HepG2 (cell line): ENCODE measurements around the gene ERMARD. TPM values are rescaled to one million over a fixed set of nuclear protein-coding genes. Genes with fewer than 3 reads are reported as not detected.
A peak's percentile ranks its signal among the peaks of the same experiment; 100 is the strongest.

Experiments used
- BCL6 ChIP-seq: IDR thresholded peaks from 2 replicates; pipeline ENCODE4 v1.6.1; 2016; ENCODE audit warnings: missing genetic modification reagents, missing compliant biosample characterization
- HIVEP1 ChIP-seq: sonication (generic); formaldehyde crosslinking; IDR thresholded peaks from 2 replicates; pipeline ENCODE4 v1.4.0; 2020; ENCODE audit warnings: mild to moderate bottlenecking, missing genetic modification reagents
- HMG20B ChIP-seq: conservative IDR thresholded peaks from 2 replicates; pipeline ENCODE4 v1.6.1; 2016; ENCODE audit warnings: missing genetic modification reagents, missing compliant biosample characterization
- KDM5A ChIP-seq: fragments of 200-600 bp; sonication (generic); IDR thresholded peaks from 2 replicates; pipeline ENCODE4 v1.7.0; 2018; ENCODE audit warnings: antibody characterized with exemption, mild to moderate bottlenecking, low read length, borderline replicate concordance
- ZFX ChIP-seq: sonication (generic); formaldehyde crosslinking; IDR thresholded peaks from 2 replicates; pipeline ENCODE4 v1.4.0; 2020; ENCODE audit warnings: mild to moderate bottlenecking, low read depth, missing genetic modification reagents, moderate library complexity
- ZNF263 ChIP-seq: sonication (generic); formaldehyde crosslinking; IDR thresholded peaks from 2 replicates; pipeline ENCODE4 v1.4.0; 2020; ENCODE audit warnings: missing genetic modification reagents
- ZNF292 ChIP-seq: sonication (generic); formaldehyde crosslinking; IDR thresholded peaks from 2 replicates; pipeline ENCODE4 v1.8.1; 2022; ENCODE audit warnings: mild to moderate bottlenecking, low read depth, missing genetic modification reagents, borderline replicate concordance
- ZNF562 ChIP-seq: sonication (generic); formaldehyde crosslinking; IDR thresholded peaks from 2 replicates; pipeline ENCODE4 v1.8.0; 2022; ENCODE audit warnings: missing genetic modification reagents, borderline replicate concordance
- ZNF879 ChIP-seq: sonication (generic); formaldehyde crosslinking; IDR thresholded peaks from 2 replicates; pipeline ENCODE4 v1.8.1; 2023; ENCODE audit warnings: missing genetic modification reagents
- polyA plus RNA-seq, 8 experiments: library from polyadenylated mRNA; depleted of rRNA in 3 of 8; stranded (reverse) in 7 of 8; unstranded in 1 of 8; fragments of >200 nt; fragmentation: Illumina TruSeq in 4 of 8; extraction: Trizol in 4 of 8; gene quantifications; 2 replicates each; pipeline versions ENCODE4 v1.2.1 to v1.2.3, GENCODE V29; 2011 to 2016; ENCODE audit warnings: low read depth in 4 of 8, missing spikeins in 1 of 8, mixed read lengths in 1 of 8; ENCODE audit not compliant: insufficient read depth in 1 of 8
- total RNA-seq, 5 experiments: library from RNA; depleted of rRNA; stranded (reverse); fragments of >200 nt; fragmentation: Illumina TruSeq; extraction: Trizol; gene quantifications; 2 replicates each; pipeline ENCODE4 v1.2.3, GENCODE V29; 2016; ENCODE audit warnings: low read depth in 1 of 5
- TF ChIP-seq, protein P1 (sequence below): IDR thresholded peaks from 2 replicates; pipeline ENCODE4 v1.6.1; 2016; ENCODE audit warnings: missing biosample characterization, missing genetic modification reagents, low read depth
- TF ChIP-seq, protein P2 (sequence below): sonication (generic); formaldehyde crosslinking; IDR thresholded peaks from 2 replicates; pipeline ENCODE4 v1.4.0; 2020; ENCODE audit warnings: missing genetic modification reagents, borderline replicate concordance
- TF ChIP-seq, protein P3 (sequence below): IDR thresholded peaks from 2 replicates; pipeline ENCODE4 v1.6.1; 2012; ENCODE audit warnings: inconsistent platforms
- TF ChIP-seq, protein P4 (sequence below): sonication (generic); formaldehyde crosslinking; IDR thresholded peaks from 2 replicates; pipeline ENCODE4 v1.4.0; 2020; ENCODE audit warnings: missing genetic modification reagents
- TF ChIP-seq, protein P5 (sequence below): sonication (generic); formaldehyde crosslinking; IDR thresholded peaks from 2 replicates; pipeline ENCODE4 v1.4.0; 2020; ENCODE audit warnings: missing genetic modification reagents
- TF ChIP-seq, protein P6 (sequence below): IDR thresholded peaks from 2 replicates; pipeline ENCODE4 v1.6.1; 2012; ENCODE audit warnings: low read depth, low read length, improper control_type of control experiment
- TF ChIP-seq, protein P7 (sequence below): sonication (generic); formaldehyde crosslinking; IDR thresholded peaks from 2 replicates; pipeline ENCODE4 v1.5.0; 2020; ENCODE audit warnings: missing genetic modification reagents

Gene ERMARD
- total and polyA plus RNA-seq, 2 of the 13 experiments (the other 11 are each of a cell fraction or from before 2014, with no cell fraction given) = 8.8 to 10.7 TPM

DNA sequence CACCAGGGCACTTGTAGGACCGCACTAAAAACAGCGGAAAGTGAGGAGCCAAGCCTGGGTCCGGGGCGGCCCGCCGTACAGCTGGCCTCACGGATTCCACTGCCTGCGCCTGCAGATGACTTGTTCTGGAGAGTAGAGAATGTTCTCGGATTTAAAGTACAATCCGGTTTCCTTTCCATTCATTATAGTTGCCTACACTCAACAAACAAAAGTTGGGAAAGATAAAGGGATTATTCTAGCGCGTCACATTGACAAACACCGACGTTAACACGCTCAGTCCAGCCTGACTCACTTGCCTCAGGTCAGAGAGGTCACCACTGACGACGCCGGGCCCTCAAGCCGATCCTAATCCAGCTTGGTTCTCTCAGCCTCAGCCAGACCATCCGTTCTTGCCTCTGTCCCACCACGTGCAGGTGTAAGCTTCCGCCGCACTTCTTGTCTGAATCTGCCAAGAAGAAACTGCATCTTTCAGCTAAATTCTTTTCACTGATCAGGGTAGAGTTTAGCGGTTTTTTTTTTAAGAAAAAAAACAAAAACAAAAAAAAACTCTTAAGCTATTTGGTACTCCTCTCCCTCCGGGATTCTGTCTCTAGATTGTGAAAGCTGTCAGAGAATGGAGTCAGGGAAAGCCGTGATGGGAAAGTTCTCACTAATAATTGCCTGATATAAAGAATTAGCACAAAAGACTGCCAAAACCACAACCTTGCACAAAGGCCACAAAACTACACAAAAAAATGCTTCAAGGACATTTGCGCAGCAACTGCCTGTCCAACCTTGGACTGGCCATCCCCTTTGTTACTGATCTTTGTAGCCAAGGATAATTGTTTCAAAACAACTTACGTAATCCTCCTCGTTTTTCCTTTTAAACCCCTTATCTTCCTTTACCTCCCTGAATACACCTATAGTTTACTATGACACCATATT is 26.0 kb upstream of the ERMARD start (continued):
- TF ChIP-seq, protein P1, sequence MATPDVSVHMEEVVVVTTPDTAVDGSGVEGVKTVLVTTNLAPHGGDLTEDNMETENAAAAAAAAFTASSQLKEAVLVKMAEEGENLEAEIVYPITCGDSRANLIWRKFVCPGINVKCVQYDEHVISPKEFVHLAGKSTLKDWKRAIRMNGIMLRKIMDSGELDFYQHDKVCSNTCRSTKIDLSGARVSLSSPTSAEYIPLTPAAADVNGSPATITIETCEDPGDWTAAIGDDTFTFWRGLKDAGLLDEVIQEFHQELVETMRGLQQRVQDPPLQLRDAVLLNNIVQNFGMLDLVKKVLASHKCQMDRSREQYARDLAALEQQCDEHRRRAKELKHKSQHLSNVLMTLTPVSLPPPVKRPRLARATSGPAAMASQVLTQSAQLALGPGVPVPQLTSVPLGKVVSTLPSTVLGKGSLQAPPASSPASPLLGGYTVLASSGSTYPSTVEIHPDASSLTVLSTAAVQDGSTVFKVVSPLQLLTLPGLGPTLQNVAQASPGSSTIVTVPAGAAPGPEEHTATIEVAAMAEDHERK (CRISPR knock-in tag) = no peak
- TF ChIP-seq, protein P2, sequence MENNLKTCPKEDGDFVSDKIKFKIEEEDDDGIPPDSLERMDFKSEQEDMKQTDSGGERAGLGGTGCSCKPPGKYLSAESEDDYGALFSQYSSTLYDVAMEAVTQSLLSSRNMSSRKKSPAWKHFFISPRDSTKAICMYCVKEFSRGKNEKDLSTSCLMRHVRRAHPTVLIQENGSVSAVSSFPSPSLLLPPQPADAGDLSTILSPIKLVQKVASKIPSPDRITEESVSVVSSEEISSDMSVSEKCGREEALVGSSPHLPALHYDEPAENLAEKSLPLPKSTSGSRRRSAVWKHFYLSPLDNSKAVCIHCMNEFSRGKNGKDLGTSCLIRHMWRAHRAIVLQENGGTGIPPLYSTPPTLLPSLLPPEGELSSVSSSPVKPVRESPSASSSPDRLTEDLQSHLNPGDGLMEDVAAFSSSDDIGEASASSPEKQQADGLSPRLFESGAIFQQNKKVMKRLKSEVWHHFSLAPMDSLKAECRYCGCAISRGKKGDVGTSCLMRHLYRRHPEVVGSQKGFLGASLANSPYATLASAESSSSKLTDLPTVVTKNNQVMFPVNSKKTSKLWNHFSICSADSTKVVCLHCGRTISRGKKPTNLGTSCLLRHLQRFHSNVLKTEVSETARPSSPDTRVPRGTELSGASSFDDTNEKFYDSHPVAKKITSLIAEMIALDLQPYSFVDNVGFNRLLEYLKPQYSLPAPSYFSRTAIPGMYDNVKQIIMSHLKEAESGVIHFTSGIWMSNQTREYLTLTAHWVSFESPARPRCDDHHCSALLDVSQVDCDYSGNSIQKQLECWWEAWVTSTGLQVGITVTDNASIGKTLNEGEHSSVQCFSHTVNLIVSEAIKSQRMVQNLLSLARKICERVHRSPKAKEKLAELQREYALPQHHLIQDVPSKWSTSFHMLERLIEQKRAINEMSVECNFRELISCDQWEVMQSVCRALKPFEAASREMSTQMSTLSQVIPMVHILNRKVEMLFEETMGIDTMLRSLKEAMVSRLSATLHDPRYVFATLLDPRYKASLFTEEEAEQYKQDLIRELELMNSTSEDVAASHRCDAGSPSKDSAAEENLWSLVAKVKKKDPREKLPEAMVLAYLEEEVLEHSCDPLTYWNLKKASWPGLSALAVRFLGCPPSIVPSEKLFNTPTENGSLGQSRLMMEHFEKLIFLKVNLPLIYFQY = no peak
- TF ChIP-seq, protein P3, sequence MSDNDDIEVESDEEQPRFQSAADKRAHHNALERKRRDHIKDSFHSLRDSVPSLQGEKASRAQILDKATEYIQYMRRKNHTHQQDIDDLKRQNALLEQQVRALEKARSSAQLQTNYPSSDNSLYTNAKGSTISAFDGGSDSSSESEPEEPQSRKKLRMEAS = peak; percentile 90
- TF ChIP-seq HIVEP1 (CRISPR knock-in tag) (no peak; the same call in 1 of the 2 replicates), ZNF263 (CRISPR knock-in tag) (no peak), KDM5A (peak; percentile 70), HMG20B (CRISPR knock-in tag) (peak; percentile 78; the same call in 1 of the 2 replicates), ZFX (CRISPR knock-in tag) (peak; percentile 64), ZNF292 (peak; percentile 62), BCL6 (peak; percentile 70), ZNF879 (CRISPR knock-in tag) (0 out of 2 replicates have a peak, but pooled peaks have one; percentile 7), ZNF562 (CRISPR knock-in tag) (no peak)
- TF ChIP-seq, protein P4, sequence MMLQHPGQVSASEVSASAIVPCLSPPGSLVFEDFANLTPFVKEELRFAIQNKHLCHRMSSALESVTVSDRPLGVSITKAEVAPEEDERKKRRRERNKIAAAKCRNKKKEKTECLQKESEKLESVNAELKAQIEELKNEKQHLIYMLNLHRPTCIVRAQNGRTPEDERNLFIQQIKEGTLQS (CRISPR knock-in tag) = peak; percentile 60; the same call in 1 of the 2 replicates
- TF ChIP-seq, protein P5, sequence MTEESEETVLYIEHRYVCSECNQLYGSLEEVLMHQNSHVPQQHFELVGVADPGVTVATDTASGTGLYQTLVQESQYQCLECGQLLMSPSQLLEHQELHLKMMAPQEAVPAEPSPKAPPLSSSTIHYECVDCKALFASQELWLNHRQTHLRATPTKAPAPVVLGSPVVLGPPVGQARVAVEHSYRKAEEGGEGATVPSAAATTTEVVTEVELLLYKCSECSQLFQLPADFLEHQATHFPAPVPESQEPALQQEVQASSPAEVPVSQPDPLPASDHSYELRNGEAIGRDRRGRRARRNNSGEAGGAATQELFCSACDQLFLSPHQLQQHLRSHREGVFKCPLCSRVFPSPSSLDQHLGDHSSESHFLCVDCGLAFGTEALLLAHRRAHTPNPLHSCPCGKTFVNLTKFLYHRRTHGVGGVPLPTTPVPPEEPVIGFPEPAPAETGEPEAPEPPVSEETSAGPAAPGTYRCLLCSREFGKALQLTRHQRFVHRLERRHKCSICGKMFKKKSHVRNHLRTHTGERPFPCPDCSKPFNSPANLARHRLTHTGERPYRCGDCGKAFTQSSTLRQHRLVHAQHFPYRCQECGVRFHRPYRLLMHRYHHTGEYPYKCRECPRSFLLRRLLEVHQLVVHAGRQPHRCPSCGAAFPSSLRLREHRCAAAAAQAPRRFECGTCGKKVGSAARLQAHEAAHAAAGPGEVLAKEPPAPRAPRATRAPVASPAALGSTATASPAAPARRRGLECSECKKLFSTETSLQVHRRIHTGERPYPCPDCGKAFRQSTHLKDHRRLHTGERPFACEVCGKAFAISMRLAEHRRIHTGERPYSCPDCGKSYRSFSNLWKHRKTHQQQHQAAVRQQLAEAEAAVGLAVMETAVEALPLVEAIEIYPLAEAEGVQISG (CRISPR knock-in tag) = peak; percentile 53; the same call in 1 of the 2 replicates
- TF ChIP-seq, protein P6, sequence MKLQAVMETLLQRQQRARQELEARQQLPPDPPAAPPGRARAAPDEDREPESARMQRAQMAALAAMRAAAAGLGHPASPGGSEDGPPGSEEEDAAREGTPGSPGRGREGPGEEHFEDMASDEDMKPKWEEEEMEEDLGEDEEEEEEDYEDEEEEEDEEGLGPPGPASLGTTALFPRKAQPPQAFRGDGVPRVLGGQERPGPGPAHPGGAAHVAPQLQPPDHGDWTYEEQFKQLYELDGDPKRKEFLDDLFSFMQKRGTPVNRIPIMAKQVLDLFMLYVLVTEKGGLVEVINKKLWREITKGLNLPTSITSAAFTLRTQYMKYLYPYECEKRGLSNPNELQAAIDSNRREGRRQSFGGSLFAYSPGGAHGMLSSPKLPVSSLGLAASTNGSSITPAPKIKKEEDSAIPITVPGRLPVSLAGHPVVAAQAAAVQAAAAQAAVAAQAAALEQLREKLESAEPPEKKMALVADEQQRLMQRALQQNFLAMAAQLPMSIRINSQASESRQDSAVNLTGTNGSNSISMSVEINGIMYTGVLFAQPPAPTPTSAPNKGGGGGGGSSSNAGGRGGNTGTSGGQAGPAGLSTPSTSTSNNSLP = peak; percentile 93
- TF ChIP-seq, protein P7, sequence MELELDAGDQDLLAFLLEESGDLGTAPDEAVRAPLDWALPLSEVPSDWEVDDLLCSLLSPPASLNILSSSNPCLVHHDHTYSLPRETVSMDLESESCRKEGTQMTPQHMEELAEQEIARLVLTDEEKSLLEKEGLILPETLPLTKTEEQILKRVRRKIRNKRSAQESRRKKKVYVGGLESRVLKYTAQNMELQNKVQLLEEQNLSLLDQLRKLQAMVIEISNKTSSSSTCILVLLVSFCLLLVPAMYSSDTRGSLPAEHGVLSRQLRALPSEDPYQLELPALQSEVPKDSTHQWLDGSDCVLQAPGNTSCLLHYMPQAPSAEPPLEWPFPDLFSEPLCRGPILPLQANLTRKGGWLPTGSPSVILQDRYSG (CRISPR knock-in tag) = no peak
